Stimulated activated CD4-positive, alpha-beta T cell treated with anti-CD3 and anti-CD28 coated beads, TNF-alpha, amount 100 ng/mL, for 4 hours (primary cell): ENCODE measurements around the gene LRBA.

Experiments
- DNase-seq, 3 experiments: peaks; one replicate each; pipeline ENCODE4 v3.0.0-alpha.2; 2020; ENCODE audit warnings: low read depth in 3 of 3

Gene LRBA

DNA sequence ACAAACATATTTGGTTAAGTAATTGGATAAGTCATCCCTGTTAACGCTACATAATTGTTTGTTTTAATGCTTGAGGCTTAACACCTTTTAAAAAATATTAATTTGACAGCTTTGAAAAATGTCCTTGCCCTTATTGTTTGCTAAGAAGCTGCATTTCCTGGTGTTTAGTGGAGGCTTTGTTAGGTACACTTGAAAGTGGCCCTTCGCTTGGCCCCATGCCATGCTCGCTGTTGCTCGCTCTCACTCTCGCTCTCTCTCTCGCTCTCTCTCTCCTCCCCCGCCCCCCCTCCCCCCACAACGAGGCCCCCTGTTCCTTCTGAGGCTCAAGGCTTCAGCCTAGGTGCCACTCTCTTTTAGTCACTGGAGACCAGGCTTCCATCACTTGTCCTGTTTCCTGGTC is 797.3 kb downstream of the LRBA start:
- no peak for DNase-seq

DNA sequence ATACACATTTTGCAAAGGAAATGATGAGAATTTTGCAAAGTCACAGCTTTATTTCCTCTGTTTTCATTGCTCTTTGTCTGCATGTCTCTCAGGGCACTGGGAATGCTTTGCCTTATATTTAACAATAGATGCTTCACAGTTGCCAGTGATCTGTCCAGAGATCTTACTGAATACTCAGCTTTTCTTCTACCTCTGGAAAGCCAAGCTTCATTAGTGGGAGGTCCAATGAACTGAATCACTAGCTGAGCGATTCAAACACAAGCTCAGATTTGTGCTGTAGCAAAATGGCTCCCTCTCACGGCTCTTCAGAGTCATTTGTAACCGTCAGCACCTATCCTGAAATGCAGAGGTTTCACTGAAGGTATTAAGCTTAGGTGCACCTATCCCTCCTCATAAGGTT is 797.9 kb downstream of the LRBA start:
- no peak for DNase-seq

DNA sequence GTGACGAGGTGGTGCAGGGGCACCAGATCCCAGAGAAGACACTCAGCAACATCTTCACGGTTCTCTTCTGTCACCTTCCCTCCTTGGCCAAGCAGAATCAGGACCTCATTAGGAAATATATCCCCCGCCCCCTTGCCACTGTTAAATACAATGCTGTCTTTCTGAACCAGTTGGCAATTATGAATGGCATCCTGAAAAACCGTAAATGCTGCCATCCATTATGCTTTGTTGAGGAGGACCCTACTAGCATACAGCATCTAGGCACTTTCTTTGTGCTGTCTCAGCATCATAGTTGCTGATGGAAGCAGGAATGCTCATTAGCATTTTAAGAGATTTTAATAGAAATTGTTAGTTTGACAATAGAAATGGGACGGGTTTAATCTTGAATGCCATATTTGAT is 798.4 kb downstream of the LRBA start:
- no peak for DNase-seq

DNA sequence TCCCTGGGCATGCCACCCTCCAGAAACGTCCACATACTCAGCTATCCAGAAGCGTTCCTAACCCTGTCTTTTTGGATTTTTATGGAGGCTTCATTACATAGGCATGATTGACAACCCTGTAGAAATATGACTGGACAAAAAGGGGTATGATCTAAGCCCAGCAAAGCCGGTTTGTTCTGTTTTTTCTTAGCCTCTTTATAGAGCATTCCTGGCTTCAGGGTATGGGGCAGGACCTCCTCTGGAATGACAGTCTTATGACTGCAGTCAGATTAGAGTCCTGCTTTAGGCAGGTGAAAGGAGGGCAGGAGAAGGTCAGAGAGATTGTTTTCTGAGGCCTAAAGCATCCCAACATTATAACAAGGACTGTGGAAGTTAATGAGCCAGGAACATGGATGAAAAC is 799.5 kb downstream of the LRBA start:
- no peak for DNase-seq
